Osteoblast (primary cell): ENCODE measurements around the gene MUC5AC. TPM values are rescaled to one million over a fixed set of nuclear protein-coding genes. Genes with fewer than 3 reads are reported as not detected.

Source experiments
- DNase-seq: peaks from one replicate; pipeline ENCODE4 v3.0.0; 2011; ENCODE audit warnings: low spot score, mixed read lengths; ENCODE audit not compliant: insufficient read length; ENCODE audit errors: missing footprints
- H2AFZ ChIP-seq: 2 replicates; pipeline ENCODE4 v1.6.0; 2011; ENCODE audit warnings: mild to moderate bottlenecking, low read length
- H3K27ac ChIP-seq: 2 replicates; pipeline ENCODE4 v1.5.1; 2011; ENCODE audit warnings: mild to moderate bottlenecking, low read depth, low read length, moderate library complexity
- H3K27me3 ChIP-seq: 2 replicates; pipeline ENCODE4 v1.6.0; 2012; ENCODE audit warnings: mild to moderate bottlenecking, control low read depth, inconsistent platforms, low read length, moderate library complexity; ENCODE audit not compliant: insufficient read depth
- H3K36me3 ChIP-seq: 2 replicates; pipeline ENCODE4 v1.5.1; 2011; ENCODE audit warnings: mild to moderate bottlenecking, low read length, control low read depth, moderate library complexity; ENCODE audit not compliant: insufficient read depth
- H3K4me1 ChIP-seq: 2 replicates; pipeline ENCODE4 v1.5.1; 2011; ENCODE audit warnings: mild to moderate bottlenecking, low read length, control low read depth, moderate library complexity; ENCODE audit not compliant: insufficient read depth
- H3K4me2 ChIP-seq: 2 replicates; pipeline ENCODE4 v1.6.0; 2011; ENCODE audit warnings: mild to moderate bottlenecking, low read length; ENCODE audit not compliant: insufficient read depth
- H3K4me3 ChIP-seq: fragments of 200-600 bp; sonication (generic); 3 replicates; pipeline ENCODE4 v1.5.1; 2012; ENCODE audit warnings: mild to moderate bottlenecking, low read length, inconsistent platforms; ENCODE audit not compliant: insufficient read depth
- H3K79me2 ChIP-seq: 2 replicates; pipeline ENCODE4 v1.6.0; 2012; ENCODE audit warnings: mild to moderate bottlenecking, low read length, control low read depth, inconsistent platforms; ENCODE audit not compliant: insufficient read depth
- H3K9me3 ChIP-seq: 2 replicates; pipeline ENCODE4 v1.5.1; 2011; ENCODE audit warnings: low read depth, low read length, control low read depth
- H4K20me1 ChIP-seq: 2 replicates; pipeline ENCODE4 v1.6.0; 2012; ENCODE audit warnings: mild to moderate bottlenecking, low read length, control low read depth; ENCODE audit not compliant: insufficient read depth
- total RNA-seq: library from RNA; depleted of rRNA; stranded (reverse); fragments of >200 nt; gene quantifications from 2 replicates; pipeline ENCODE4 v1.2.3, GENCODE V29; 2012
- TF ChIP-seq, protein P1 (sequence below): IDR thresholded peaks from 2 replicates; pipeline ENCODE4 v1.5.1; 2011; ENCODE audit warnings: mild to moderate bottlenecking, low read depth, low read length, moderate library complexity; ENCODE audit errors: extremely low read depth

The MUC5AC gene
- total RNA-seq, 1 donor, result not detected

DNA sequence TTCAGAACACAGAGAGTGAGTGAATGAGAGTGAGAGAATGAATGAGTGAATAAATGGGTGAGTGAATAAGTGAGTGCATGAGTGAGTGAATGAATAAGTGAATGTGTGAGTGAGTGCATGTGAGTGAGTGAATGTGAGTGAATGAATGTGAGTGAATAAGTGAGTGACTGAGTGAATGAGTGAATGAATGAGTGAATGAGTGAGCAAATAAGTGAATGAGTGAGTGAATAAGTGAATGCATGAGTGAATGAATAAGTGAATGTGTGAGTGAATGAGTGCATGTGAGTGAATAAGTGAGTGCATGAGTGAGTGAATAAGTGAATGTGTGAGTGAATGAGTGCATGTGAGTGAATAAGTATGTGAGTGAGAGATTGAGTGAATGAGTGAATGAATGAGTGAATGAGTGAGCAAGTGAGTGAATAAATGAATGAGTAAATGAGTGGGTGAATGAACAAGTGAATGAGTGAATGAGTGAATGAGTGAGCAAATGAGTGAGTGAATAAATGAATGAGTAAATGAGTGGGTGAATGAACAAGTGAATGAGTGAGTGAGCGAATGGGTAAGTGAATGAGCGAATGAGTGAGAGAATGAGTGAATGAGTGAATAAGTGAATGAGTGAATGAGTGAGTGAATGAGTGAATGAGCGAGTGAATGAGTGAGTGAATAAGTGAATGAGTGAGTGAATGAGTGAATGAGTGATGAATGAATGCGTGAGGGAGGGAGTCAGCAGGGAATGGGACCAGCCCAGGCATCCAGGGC, 43.8 kb downstream of the MUC5AC start:
- no peak overlapping the region for H3K4me2 ChIP-seq
- no peaks in the 10 kb centered on the region for H3K4me1 ChIP-seq
- H3K27ac ChIP-seq, result no peak overlapping the region
- no peaks in the 10 kb centered on the region for H3K36me3 ChIP-seq
- H3K79me2 ChIP-seq, result no peaks in the 10 kb centered on the region
- H2AFZ ChIP-seq, result no peak overlapping the region
- DNase-seq, result no peak
- no peak overlapping the region for H3K4me3 ChIP-seq
- H4K20me1 ChIP-seq, result no peaks in the 10 kb centered on the region
- H3K9me3 ChIP-seq, result no peaks in the 10 kb centered on the region
- TF ChIP-seq, protein P1, sequence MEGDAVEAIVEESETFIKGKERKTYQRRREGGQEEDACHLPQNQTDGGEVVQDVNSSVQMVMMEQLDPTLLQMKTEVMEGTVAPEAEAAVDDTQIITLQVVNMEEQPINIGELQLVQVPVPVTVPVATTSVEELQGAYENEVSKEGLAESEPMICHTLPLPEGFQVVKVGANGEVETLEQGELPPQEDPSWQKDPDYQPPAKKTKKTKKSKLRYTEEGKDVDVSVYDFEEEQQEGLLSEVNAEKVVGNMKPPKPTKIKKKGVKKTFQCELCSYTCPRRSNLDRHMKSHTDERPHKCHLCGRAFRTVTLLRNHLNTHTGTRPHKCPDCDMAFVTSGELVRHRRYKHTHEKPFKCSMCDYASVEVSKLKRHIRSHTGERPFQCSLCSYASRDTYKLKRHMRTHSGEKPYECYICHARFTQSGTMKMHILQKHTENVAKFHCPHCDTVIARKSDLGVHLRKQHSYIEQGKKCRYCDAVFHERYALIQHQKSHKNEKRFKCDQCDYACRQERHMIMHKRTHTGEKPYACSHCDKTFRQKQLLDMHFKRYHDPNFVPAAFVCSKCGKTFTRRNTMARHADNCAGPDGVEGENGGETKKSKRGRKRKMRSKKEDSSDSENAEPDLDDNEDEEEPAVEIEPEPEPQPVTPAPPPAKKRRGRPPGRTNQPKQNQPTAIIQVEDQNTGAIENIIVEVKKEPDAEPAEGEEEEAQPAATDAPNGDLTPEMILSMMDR, result no peak
- H3K27me3 ChIP-seq, result no peaks in the 10 kb centered on the region

DNA sequence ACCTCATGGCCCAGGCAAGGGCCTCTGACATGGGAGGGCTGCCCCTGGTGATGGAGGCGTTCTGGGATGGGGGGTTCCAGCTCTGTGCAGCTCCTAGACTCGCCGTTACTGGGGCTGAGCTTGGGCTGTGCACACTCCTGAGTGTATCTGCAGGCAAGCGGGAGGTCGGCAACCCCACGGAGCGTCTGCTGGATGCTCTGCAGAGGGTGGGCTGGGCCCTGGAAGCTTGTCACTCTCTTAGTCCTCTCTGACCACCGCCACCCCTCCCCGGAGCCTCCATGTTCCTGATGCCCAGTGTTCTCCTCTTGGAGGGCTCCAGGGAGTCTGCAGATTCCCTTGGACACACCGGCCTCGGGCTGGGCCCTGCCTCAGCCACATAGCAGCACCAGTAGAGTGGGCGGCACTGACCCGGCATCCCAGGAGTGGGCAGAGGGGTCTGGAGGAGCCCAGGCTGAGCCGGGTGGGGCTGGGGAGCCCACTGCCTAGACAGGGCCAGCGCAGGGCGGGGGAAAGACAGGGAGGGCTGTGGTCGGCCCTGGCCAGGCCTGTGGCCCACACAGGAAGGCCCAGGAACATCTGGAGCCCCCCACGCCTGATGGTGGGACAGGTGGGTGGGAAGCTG, 44.5 kb downstream of the MUC5AC start:
- H3K27me3 ChIP-seq, result no peaks in the 10 kb centered on the region
- no peak overlapping the region for H3K4me3 ChIP-seq
- peak; percentile 93 for DNase-seq
- no peaks in the 10 kb centered on the region for H3K79me2 ChIP-seq
- no peak overlapping the region for H3K4me2 ChIP-seq
- no peaks in the 10 kb centered on the region for H3K4me1 ChIP-seq
- no peak overlapping the region for H3K27ac ChIP-seq
- no peaks in the 10 kb centered on the region for H4K20me1 ChIP-seq
- TF ChIP-seq, protein P1, result no peak
- no peaks in the 10 kb centered on the region for H3K36me3 ChIP-seq
- no peaks in the 10 kb centered on the region for H3K9me3 ChIP-seq
- H2AFZ ChIP-seq, result no peak overlapping the region

DNA sequence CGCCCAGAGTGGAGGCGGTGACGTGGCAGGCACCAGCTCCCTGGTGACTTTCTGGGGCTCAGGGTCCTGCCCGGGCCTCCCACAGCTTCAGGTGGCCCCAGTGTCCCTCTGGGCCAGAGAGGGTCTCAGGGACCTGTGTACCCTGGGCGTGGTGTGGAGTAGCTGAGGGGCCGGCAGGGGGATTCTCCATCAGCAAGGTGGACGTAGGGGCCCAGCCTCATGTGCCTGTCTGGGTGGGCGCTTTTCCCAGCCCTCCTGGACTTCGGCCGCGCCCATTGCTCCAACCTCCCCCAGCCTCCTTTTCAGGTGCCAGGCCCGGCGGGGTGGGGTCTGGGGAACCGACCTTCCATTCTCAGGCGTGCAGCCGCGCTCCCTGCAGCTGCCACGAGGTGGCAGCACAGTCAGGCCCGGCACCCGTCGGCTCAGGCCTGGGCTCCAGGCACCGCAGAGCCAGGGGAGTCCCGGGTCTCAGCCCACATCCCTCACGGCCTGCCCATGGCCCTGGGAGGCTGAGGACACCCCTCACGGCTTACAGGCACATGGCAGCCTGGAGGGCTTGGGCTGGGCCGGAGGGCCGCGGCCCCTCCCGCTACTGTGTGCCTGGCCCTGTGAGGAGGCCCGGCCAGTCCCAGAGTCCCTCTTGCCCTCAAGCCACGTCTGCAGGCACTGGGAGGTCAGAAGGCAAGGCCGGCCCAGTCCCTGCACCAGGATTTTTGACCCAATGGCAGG, 45.2 kb downstream of the MUC5AC start:
- H3K27ac ChIP-seq, result no peak overlapping the region
- no peak overlapping the region for H3K4me2 ChIP-seq
- peak overlapping the region; percentile 37 for H2AFZ ChIP-seq
- H3K4me3 ChIP-seq, result no peak overlapping the region
- H3K36me3 ChIP-seq, result no peaks in the 10 kb centered on the region
- H3K27me3 ChIP-seq, result no peaks in the 10 kb centered on the region
- no peaks in the 10 kb centered on the region for H3K4me1 ChIP-seq
- no peaks in the 10 kb centered on the region for H3K9me3 ChIP-seq
- no peaks in the 10 kb centered on the region for H3K79me2 ChIP-seq
- TF ChIP-seq, protein P1, result peak; percentile 78
- H4K20me1 ChIP-seq, result no peaks in the 10 kb centered on the region
- peak; percentile 98 for DNase-seq
